ENCODE data around the gene FOSB.

DNA sequence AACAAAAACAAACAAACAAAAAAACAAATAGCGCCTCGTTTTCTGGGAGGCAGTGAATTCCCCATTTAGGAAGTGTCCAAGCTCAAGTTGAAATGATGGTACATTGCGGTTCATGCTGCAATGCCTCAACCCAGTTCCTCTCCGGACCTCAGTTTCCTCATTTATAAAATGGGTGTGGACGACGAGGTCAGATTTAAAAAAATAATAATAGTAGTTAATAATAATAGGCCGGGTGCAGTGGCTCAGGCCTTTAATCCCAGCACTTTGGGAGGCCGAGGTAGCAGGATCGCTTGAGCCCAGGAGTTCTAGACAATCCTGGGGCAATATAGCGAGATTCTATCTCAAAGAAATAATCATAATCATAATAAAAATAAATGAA, 28.6 kb upstream of the FOSB start:
- TF ChIP-seq EZH2 (IDR thresholded peaks at IDR 0.05; ENCODE audit: insufficient read depth, poor library complexity, severe bottlenecking): no peak
- TF ChIP-seq EZH2phosphoT487 (IDR thresholded peaks at IDR 0.05; ENCODE audit: insufficient read depth, low read depth): no peak
